ENCODE results near the gene MTARC2. TPM values are rescaled to one million over a fixed set of nuclear protein-coding genes. Genes with fewer than 3 reads are reported as not detected.

The MTARC2 gene
- total RNA-seq, 1 donor from 2014 or later: not detected

DNA sequence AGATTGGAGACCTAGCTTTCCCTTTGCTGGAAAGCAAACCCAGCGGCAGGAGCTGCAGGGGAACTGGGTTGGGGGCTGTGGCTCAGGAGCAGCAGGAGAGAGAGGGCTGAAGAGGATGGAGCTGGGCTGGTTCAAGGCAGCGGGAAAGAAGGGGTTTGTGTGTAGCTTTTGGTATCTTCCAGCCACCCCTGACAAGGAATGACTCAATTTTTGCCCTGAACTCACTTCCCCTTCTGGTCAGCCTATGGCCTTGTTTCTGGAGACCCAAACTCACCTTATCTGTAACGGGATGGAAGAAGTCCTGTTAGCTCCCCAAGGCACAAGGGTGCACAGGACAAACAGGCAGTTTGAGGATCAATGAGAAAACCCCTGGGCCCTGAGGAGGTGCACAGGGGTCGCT lies 44.8 kb upstream of the MTARC2 start:
- peak overlapping the region; percentile 14 for H2AFZ ChIP-seq (replicated peaks)
- no peak overlapping the region for H3K4me2 ChIP-seq
- H3K36me3 ChIP-seq: no peaks in the 10 kb centered on the region
- no peaks in the 10 kb centered on the region for H3K27me3 ChIP-seq
- no peak overlapping the region for H3K27ac Mint-ChIP-seq
- DNase-seq (ENCODE audit: low spot score): no peak
- H3K27me3 Mint-ChIP-seq (ENCODE audit: insufficient read depth, low read depth): peaks cover 3% of the 10 kb centered on the region
- no peak overlapping the region for H3K4me3 ChIP-seq
- no peaks in the 10 kb centered on the region for H3K79me2 ChIP-seq (ENCODE audit: low read depth)
- H3K27ac ChIP-seq: no peak overlapping the region
- peaks cover 5% of the 10 kb centered on the region for H3K9me3 Mint-ChIP-seq
- no peak for TF ChIP-seq EZH2phosphoT487 (IDR thresholded peaks at IDR 0.05)
- peaks cover 4% of the 10 kb centered on the region for H3K4me1 Mint-ChIP-seq
- H4K20me1 ChIP-seq (ENCODE audit: low read depth): no peaks in the 10 kb centered on the region
- H3F3A ChIP-seq (ENCODE audit: low read depth): no peaks in the 10 kb centered on the region
- no peaks in the 10 kb centered on the region for H3K9me3 ChIP-seq (ENCODE audit: low read depth)
- no peaks in the 10 kb centered on the region for H3K36me3 Mint-ChIP-seq
- no peak overlapping the region for H3K4me3 Mint-ChIP-seq
- peaks cover 7% of the 10 kb centered on the region for H3K4me1 ChIP-seq
- no peak overlapping the region for H3K9ac ChIP-seq

- Histone ChIP-seq H3K79me2 (ENCODE audit: low read depth) (no peaks in the 10 kb centered on the region), H2AFZ (replicated peaks) (no peak overlapping the region)
Observed at GRCh38 chr1:220705782-220706181, 42.3 kb upstream of the MTARC2 start.

GRCh38 chr1:220706480-220706879 lies 41.6 kb upstream of the MTARC2 start:
- Mint-ChIP-seq H3K4me3 (no peak overlapping the region), H3K36me3 (no peaks in the 10 kb centered on the region), H3K27ac (no peak overlapping the region), H3K4me1 (no peaks in the 10 kb centered on the region), H3K9me3 (peaks cover 5% of the 10 kb centered on the region), H3K27me3 (ENCODE audit: insufficient read depth, low read depth) (peaks cover 3% of the 10 kb centered on the region)
- Histone ChIP-seq H3K9ac (no peak overlapping the region), H3F3A (ENCODE audit: low read depth) (no peaks in the 10 kb centered on the region), H4K20me1 (ENCODE audit: low read depth) (no peaks in the 10 kb centered on the region), H3K27me3 (no peaks in the 10 kb centered on the region), H3K36me3 (no peaks in the 10 kb centered on the region), H2AFZ (replicated peaks) (no peak overlapping the region), H3K79me2 (ENCODE audit: low read depth) (no peaks in the 10 kb centered on the region), H3K4me3 (no peak overlapping the region), H3K4me2 (no peak overlapping the region), H3K4me1 (no peaks in the 10 kb centered on the region), H3K9me3 (ENCODE audit: low read depth) (no peaks in the 10 kb centered on the region), H3K27ac (no peak overlapping the region)
- no peak for TF ChIP-seq EZH2 (IDR thresholded peaks at IDR 0.05)
- TF ChIP-seq EZH2phosphoT487 (IDR thresholded peaks at IDR 0.05): no peak
- TF ChIP-seq, protein P1, sequence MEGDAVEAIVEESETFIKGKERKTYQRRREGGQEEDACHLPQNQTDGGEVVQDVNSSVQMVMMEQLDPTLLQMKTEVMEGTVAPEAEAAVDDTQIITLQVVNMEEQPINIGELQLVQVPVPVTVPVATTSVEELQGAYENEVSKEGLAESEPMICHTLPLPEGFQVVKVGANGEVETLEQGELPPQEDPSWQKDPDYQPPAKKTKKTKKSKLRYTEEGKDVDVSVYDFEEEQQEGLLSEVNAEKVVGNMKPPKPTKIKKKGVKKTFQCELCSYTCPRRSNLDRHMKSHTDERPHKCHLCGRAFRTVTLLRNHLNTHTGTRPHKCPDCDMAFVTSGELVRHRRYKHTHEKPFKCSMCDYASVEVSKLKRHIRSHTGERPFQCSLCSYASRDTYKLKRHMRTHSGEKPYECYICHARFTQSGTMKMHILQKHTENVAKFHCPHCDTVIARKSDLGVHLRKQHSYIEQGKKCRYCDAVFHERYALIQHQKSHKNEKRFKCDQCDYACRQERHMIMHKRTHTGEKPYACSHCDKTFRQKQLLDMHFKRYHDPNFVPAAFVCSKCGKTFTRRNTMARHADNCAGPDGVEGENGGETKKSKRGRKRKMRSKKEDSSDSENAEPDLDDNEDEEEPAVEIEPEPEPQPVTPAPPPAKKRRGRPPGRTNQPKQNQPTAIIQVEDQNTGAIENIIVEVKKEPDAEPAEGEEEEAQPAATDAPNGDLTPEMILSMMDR (IDR thresholded peaks at IDR 0.05): no peak
- DNase-seq (ENCODE audit: low spot score): no peak

More at GRCh38 chr1:220705782-220706181, 42.3 kb upstream of the MTARC2 start:
- Histone ChIP-seq H3F3A (ENCODE audit: low read depth) (no peaks in the 10 kb centered on the region), H3K27ac (no peak overlapping the region), H3K27me3 (no peaks in the 10 kb centered on the region), H3K4me1 (peaks cover under 1% of the 10 kb centered on the region), H3K9ac (no peak overlapping the region), H3K36me3 (no peaks in the 10 kb centered on the region), H3K4me3 (no peak overlapping the region), H4K20me1 (ENCODE audit: low read depth) (no peaks in the 10 kb centered on the region), H3K9me3 (ENCODE audit: low read depth) (no peaks in the 10 kb centered on the region), H3K4me2 (no peak overlapping the region)
- Mint-ChIP-seq H3K4me3 (no peak overlapping the region), H3K4me1 (no peaks in the 10 kb centered on the region), H3K27ac (no peak overlapping the region), H3K36me3 (no peaks in the 10 kb centered on the region), H3K27me3 (ENCODE audit: insufficient read depth, low read depth) (peaks cover 3% of the 10 kb centered on the region), H3K9me3 (peaks cover 5% of the 10 kb centered on the region)
- DNase-seq (ENCODE audit: low spot score): no peak
- TF ChIP-seq, protein P1 (IDR thresholded peaks at IDR 0.05): no peak
- TF ChIP-seq EZH2phosphoT487 (IDR thresholded peaks at IDR 0.05) (no peak), EZH2 (IDR thresholded peaks at IDR 0.05) (no peak)

- H3K9me3 Mint-ChIP-seq: peaks cover 3% of the 10 kb centered on the region
- no peaks in the 10 kb centered on the region for H3K36me3 Mint-ChIP-seq
- H3K4me1 Mint-ChIP-seq: no peaks in the 10 kb centered on the region
- Histone ChIP-seq H3K9me3 (ENCODE audit: low read depth) (no peaks in the 10 kb centered on the region), H3K4me2 (no peak overlapping the region), H3K79me2 (ENCODE audit: low read depth) (no peaks in the 10 kb centered on the region), H3K9ac (no peak overlapping the region), H3K36me3 (no peaks in the 10 kb centered on the region), H2AFZ (replicated peaks) (no peak overlapping the region), H3K27ac (no peak overlapping the region), H3K4me3 (no peak overlapping the region), H3F3A (ENCODE audit: low read depth) (no peaks in the 10 kb centered on the region), H3K4me1 (no peaks in the 10 kb centered on the region), H4K20me1 (ENCODE audit: low read depth) (no peaks in the 10 kb centered on the region), H3K27me3 (no peaks in the 10 kb centered on the region)
- TF ChIP-seq EZH2phosphoT487 (IDR thresholded peaks at IDR 0.05): no peak
- TF ChIP-seq, protein P1 (IDR thresholded peaks at IDR 0.05): no peak
- no peak for TF ChIP-seq EZH2 (IDR thresholded peaks at IDR 0.05)
- no peak overlapping the region for H3K27ac Mint-ChIP-seq
- no peak overlapping the region for H3K4me3 Mint-ChIP-seq
- DNase-seq (ENCODE audit: low spot score): no peak
- peaks cover 3% of the 10 kb centered on the region for H3K27me3 Mint-ChIP-seq (ENCODE audit: insufficient read depth, low read depth)
Observed at GRCh38 chr1:220707160-220707559, 41.0 kb upstream of the MTARC2 start.
